C4-2B (cell line): ENCODE data around the gene PRSS1.
"Not testable (repeated sequence)": the region's sequence is repeated elsewhere in the genome, so short reads cannot be mapped to it uniquely, and the experiment has no call there.

Experiments
- H3K27ac ChIP-seq: fragments of 450-650 bp; 2 replicates; pipeline ENCODE4 v1.5.1; 2017
- ZFX ChIP-seq: fragments of 450-650 bp; IDR thresholded peaks from 2 replicates; pipeline ENCODE4 v1.6.1; 2017
- TF ChIP-seq, protein P1 (sequence below): fragments of 450-650 bp; conservative IDR thresholded peaks from 2 replicates; pipeline ENCODE4 v1.5.1; 2017; ENCODE audit warnings: mild to moderate bottlenecking

Gene PRSS1

DNA sequence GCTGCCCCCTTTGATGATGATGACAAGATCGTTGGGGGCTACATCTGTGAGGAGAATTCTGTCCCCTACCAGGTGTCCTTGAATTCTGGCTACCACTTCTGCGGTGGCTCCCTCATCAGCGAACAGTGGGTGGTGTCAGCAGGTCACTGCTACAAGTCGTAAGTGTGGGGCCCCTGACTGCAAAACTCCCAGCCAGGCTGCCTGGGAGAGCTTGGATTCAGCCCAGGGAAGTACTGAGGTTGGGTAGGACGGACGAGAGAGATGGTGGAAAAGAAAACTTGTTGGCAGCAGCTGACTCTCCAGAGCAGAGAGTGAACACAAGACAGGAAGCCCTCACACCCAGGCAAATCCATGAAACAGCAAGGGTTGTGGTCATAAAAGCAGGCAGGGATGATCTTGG, 22.8 kb downstream of the PRSS1 start:
- TF ChIP-seq, protein P1, sequence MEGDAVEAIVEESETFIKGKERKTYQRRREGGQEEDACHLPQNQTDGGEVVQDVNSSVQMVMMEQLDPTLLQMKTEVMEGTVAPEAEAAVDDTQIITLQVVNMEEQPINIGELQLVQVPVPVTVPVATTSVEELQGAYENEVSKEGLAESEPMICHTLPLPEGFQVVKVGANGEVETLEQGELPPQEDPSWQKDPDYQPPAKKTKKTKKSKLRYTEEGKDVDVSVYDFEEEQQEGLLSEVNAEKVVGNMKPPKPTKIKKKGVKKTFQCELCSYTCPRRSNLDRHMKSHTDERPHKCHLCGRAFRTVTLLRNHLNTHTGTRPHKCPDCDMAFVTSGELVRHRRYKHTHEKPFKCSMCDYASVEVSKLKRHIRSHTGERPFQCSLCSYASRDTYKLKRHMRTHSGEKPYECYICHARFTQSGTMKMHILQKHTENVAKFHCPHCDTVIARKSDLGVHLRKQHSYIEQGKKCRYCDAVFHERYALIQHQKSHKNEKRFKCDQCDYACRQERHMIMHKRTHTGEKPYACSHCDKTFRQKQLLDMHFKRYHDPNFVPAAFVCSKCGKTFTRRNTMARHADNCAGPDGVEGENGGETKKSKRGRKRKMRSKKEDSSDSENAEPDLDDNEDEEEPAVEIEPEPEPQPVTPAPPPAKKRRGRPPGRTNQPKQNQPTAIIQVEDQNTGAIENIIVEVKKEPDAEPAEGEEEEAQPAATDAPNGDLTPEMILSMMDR, result no peak
- no peak for TF ChIP-seq ZFX
- H3K27ac ChIP-seq, result no peak overlapping the region

DNA sequence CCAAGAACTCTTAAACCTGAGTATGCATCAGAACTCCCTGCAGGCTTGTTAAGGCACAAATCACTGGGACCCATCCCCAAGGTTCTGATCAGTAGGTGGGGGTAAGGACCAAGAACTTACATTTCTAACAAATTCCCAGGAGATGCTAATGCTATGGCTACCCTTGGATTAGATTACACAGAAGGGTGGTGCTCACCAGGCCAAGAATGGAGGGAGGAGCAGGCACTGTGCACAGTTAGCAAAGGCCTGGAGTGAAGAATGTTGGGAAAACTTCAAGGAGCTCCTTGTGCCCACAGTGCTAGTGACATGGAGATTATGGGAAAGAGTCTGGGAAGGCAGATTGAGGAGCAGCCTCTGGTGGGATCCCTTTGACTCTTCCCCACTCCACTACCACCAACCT, 23.4 kb downstream of the PRSS1 start:
- H3K27ac ChIP-seq, result no peak overlapping the region
- no peak for TF ChIP-seq ZFX
- TF ChIP-seq, protein P1, result no peak

DNA sequence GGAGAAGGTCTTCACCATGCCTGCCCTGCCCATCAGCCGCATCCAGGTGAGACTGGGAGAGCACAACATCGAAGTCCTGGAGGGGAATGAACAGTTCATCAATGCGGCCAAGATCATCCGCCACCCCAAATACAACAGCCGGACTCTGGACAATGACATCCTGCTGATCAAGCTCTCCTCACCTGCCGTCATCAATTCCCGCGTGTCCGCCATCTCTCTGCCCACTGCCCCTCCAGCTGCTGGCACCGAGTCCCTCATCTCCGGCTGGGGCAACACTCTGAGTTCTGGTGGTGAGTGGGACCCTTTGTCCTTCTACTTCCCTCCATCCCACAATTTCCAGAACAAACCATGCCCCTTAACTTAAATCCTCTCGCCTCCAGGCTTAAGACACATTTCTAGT, 24.0 kb downstream of the PRSS1 start:
- no peak for TF ChIP-seq ZFX
- TF ChIP-seq, protein P1, result no peak
- H3K27ac ChIP-seq, result no peak overlapping the region

DNA sequence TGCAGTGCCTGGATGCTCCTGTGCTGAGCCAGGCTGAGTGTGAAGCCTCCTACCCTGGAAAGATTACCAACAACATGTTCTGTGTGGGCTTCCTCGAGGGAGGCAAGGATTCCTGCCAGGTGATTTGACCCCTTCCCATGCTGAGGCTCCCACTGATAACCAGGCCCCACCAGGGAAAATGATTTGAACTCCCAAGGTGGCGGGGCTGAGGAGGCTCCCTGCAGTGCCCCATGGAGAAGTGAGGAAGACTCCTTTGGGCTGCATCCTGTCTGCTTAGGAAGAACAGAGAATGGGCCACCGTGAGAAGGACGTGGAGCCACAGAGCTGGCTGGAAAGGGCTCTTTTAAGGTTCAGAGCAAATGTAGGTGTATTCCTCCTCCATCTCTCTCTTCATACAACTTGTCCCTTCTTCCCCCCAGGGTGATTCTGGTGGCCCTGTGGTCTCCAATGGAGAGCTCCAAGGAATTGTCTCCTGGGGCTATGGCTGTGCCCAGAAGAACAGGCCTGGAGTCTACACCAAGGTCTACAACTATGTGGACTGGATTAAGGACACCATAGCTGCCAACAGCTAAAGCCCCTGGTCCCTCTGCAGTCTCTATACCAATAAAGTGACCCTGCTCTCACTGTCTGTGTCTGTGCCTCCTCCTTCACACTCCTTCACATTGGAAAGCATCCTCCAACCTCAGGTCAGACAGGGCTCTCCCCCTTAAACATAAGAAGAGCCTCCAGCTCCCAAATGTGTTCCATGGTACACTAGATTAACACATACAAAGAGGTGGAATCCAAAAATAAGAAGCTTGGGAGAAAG, 24.9 kb downstream of the PRSS1 start:
- no peak for TF ChIP-seq ZFX
- TF ChIP-seq, protein P1, result no peak
- H3K27ac ChIP-seq, result no peak overlapping the region

DNA sequence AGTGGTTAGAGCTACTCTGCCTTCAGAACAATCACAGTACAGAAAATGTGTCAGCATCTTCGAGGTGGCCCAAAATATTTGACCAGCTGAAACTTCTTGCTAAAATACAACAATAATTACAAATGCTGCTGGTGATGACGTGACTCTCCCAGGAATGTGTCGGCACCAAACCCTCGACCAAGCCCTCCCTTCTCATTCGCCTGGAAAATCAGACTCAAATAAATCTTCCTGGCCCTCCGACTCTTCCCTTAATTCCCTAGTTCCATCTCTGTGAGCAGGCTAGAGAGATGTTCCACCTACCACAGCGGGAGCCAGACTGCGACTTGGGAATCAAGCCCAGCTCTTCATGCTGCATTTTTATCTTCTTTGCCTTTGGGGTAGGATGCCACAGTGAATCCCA, 25.6 kb downstream of the PRSS1 start:
- no peak overlapping the region for H3K27ac ChIP-seq
- TF ChIP-seq, protein P1, result no peak
- TF ChIP-seq ZFX, result no peak

DNA sequence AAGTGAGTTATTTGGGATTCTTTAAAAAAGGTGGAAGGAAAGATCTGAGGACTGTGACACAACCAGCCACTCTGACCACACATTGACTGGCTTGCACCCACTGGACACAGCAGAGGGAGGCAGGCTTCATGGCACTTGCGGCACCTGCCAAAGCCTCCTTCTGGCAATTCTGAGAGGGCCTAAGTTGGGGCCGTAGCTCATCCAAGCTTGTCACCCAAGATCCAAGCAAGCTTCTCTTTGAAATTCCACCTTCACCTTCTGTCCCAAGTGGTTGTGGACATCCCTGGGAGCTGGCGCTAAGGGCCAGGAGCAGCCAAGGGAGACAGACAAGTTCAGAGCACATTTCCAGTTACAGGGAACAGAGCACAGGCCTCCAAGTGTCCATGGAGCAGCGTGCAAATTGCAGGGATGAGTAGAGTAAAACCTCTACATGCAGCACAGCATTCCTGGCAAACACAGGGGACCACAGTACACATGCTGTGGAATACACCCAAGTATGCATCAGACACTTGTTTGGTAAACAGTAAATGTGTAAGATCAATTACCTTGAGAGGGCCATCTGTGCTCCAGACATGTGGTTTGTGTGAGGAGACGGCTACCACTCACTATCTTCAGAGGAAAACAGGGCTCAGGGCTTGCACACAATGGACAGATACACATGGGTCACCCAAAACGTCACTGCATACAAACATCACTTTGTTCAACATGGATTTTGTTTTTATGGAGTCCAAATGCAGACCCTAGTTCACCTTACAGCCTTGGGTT, 26.3 kb downstream of the PRSS1 start:
- H3K27ac ChIP-seq, result not testable (repeated sequence)

DNA sequence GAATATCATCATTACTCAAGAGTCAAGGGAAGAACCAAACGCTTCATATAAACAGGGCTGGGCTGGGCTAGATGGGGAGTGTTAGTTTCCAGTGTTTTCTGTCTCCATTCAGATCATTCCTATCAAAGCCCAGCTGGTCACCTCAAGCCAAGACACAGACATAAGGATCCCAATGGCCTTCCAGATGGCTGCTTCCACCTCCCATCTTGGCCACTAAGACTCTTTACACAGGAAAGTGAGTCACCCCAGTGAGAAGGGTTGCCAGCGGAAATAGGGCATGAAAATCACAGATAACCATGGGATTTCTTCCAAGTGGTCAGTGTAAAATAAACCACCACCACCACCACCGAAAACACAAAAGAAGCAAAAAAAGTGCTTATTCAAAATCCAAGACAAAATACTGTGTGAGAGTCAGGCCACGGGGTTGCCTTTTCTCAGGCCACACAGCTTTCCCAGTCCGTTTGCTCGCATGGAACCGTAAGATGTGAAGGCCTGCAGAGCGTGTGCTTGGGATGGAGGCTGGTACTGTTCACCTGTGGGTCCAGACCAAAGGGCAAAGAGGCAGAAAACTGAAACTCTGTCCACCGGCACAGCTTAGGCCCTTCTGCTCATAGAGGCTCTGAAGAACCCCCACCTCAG, 27.1 kb downstream of the PRSS1 start:
- H3K27ac ChIP-seq, result no peak overlapping the region
- no peak for TF ChIP-seq ZFX
- TF ChIP-seq, protein P1, result no peak

DNA sequence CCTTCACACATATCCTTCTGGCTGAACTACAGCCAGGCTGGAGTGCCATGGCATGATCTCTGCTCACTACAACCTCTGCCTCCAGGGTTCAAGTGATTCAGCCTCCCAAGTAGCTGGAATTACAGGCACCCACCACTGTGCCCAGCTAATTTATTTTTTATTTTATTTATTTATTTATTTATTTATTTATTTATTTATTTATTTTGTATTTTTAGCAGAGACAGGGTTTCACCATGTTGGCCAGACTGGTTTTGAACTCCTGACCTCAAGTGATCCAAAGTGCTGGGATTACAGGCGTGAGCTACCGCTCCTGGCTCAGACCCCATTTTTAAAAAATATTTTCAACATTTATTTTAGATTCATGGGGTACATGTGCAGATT, 27.6 kb downstream of the PRSS1 start:
- not testable (repeated sequence) for H3K27ac ChIP-seq
